ENCODE measurements around the gene CLEC19A. TPM values are rescaled to one million over a fixed set of nuclear protein-coding genes. Genes with fewer than 3 reads are reported as not detected.

The CLEC19A gene
- total RNA-seq, 1 experiment from 2014 or later = 0.09 TPM

- TF ChIP-seq, protein P1, sequence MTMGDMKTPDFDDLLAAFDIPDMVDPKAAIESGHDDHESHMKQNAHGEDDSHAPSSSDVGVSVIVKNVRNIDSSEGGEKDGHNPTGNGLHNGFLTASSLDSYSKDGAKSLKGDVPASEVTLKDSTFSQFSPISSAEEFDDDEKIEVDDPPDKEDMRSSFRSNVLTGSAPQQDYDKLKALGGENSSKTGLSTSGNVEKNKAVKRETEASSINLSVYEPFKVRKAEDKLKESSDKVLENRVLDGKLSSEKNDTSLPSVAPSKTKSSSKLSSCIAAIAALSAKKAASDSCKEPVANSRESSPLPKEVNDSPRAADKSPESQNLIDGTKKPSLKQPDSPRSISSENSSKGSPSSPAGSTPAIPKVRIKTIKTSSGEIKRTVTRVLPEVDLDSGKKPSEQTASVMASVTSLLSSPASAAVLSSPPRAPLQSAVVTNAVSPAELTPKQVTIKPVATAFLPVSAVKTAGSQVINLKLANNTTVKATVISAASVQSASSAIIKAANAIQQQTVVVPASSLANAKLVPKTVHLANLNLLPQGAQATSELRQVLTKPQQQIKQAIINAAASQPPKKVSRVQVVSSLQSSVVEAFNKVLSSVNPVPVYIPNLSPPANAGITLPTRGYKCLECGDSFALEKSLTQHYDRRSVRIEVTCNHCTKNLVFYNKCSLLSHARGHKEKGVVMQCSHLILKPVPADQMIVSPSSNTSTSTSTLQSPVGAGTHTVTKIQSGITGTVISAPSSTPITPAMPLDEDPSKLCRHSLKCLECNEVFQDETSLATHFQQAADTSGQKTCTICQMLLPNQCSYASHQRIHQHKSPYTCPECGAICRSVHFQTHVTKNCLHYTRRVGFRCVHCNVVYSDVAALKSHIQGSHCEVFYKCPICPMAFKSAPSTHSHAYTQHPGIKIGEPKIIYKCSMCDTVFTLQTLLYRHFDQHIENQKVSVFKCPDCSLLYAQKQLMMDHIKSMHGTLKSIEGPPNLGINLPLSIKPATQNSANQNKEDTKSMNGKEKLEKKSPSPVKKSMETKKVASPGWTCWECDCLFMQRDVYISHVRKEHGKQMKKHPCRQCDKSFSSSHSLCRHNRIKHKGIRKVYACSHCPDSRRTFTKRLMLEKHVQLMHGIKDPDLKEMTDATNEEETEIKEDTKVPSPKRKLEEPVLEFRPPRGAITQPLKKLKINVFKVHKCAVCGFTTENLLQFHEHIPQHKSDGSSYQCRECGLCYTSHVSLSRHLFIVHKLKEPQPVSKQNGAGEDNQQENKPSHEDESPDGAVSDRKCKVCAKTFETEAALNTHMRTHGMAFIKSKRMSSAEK (CRISPR knock-in tag; IDR thresholded peaks at IDR 0.05; ENCODE audit: borderline replicate concordance) = no peak
- TF ChIP-seq ELF4 (CRISPR knock-in tag; IDR thresholded peaks at IDR 0.05; ENCODE audit: low read depth) (no peak), ZNF263 (CRISPR knock-in tag; IDR thresholded peaks at IDR 0.05; ENCODE audit: low read depth) (no peak), TEAD4 (CRISPR knock-in tag; IDR thresholded peaks at IDR 0.05) (no peak), NFATC4 (CRISPR knock-in tag; IDR thresholded peaks at IDR 0.05) (no peak), HMGXB4 (CRISPR knock-in tag; IDR thresholded peaks at IDR 0.05) (no peak), E2F1 (CRISPR knock-in tag; IDR thresholded peaks at IDR 0.05) (no peak), AR (CRISPR knock-in tag; IDR thresholded peaks at IDR 0.05) (no peak)
- TF ChIP-seq, protein P2, sequence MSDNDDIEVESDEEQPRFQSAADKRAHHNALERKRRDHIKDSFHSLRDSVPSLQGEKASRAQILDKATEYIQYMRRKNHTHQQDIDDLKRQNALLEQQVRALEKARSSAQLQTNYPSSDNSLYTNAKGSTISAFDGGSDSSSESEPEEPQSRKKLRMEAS (CRISPR knock-in tag; IDR thresholded peaks at IDR 0.05) = no peak
- TF ChIP-seq, protein P3, sequence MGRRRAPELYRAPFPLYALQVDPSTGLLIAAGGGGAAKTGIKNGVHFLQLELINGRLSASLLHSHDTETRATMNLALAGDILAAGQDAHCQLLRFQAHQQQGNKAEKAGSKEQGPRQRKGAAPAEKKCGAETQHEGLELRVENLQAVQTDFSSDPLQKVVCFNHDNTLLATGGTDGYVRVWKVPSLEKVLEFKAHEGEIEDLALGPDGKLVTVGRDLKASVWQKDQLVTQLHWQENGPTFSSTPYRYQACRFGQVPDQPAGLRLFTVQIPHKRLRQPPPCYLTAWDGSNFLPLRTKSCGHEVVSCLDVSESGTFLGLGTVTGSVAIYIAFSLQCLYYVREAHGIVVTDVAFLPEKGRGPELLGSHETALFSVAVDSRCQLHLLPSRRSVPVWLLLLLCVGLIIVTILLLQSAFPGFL (CRISPR knock-in tag; IDR thresholded peaks at IDR 0.05; ENCODE audit: borderline replicate concordance) = no peak
Measured at GRCh38 chr16:19283637-19284036, 1.9 kb upstream of the CLEC19A start (continued).

DNA sequence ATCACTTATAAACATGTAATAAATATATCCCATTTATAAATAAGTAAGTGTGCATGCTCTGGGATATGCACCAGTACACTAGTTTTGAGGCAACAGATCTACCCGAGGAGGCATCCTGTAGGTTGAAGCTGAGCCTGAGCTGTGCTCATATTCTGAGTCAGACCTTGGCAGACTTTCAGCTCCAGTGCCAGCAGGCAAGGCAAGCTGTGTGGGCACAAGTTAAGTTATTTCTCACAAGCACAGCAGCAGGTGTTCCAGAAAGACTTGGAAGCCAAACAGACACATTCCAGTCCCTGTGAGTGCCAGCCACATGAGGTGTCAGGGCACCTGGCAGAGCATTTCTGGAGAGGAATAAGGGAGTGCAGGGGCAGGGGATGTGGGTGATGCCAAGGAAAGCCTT lies 1.3 kb upstream of the CLEC19A start:
- Mint-ChIP-seq H3K27ac (no peak overlapping the region), H3K4me1 (peaks cover 36% of the 10 kb centered on the region), H3K27me3 (ENCODE audit: low read depth) (no peaks in the 10 kb centered on the region; the same call in 1 of the 2 replicates), H3K36me3 (no peaks in the 10 kb centered on the region), H3K4me3 (no peak overlapping the region), H3K9me3 (peaks cover 20% of the 10 kb centered on the region)
- ChIA-PET POLR2A (no interaction called here), CTCF (interaction anchor here (1.6 kb wide), 1 partner anchor 61 kb away, joined by 3 read pairs; no protein-coding TSS in a partner anchor)
- no peak for DNase-seq (ENCODE audit: low spot score)
- ATAC-seq = no peak
- TF ChIP-seq, protein P4, sequence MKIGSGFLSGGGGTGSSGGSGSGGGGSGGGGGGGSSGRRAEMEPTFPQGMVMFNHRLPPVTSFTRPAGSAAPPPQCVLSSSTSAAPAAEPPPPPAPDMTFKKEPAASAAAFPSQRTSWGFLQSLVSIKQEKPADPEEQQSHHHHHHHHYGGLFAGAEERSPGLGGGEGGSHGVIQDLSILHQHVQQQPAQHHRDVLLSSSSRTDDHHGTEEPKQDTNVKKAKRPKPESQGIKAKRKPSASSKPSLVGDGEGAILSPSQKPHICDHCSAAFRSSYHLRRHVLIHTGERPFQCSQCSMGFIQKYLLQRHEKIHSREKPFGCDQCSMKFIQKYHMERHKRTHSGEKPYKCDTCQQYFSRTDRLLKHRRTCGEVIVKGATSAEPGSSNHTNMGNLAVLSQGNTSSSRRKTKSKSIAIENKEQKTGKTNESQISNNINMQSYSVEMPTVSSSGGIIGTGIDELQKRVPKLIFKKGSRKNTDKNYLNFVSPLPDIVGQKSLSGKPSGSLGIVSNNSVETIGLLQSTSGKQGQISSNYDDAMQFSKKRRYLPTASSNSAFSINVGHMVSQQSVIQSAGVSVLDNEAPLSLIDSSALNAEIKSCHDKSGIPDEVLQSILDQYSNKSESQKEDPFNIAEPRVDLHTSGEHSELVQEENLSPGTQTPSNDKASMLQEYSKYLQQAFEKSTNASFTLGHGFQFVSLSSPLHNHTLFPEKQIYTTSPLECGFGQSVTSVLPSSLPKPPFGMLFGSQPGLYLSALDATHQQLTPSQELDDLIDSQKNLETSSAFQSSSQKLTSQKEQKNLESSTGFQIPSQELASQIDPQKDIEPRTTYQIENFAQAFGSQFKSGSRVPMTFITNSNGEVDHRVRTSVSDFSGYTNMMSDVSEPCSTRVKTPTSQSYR (CRISPR knock-in tag; IDR thresholded peaks at IDR 0.05) = no peak
- TF ChIP-seq USF2 (CRISPR knock-in tag; IDR thresholded peaks at IDR 0.05) (no peak), ETV6 (CRISPR knock-in tag; IDR thresholded peaks at IDR 0.05) (no peak), PRRX2 (CRISPR knock-in tag; IDR thresholded peaks at IDR 0.05) (no peak), ZNF121 (CRISPR knock-in tag; IDR thresholded peaks at IDR 0.05) (no peak), HMGXB4 (CRISPR knock-in tag; IDR thresholded peaks at IDR 0.05) (no peak)
